ENCODE measurements around the gene VTA1.
"Not testable (repeated sequence)": the region's sequence is repeated elsewhere in the genome, so short reads cannot be mapped to it uniquely, and the experiment has no call there.

VTA1 gene

GRCh38 chr6:142156758-142157068 lies 9.7 kb downstream of the VTA1 start:
- H3K36me3 ChIP-seq; H3K4me1 ChIP-seq (ENCODE audit: control insufficient read depth in 1 of 2, insufficient read depth in 1 of 2, low read depth in 1 of 2, low read length in 1 of 2); H3K9me3 ChIP-seq; H3K27ac ChIP-seq; H3K4me3 ChIP-seq (ENCODE audit: low read depth in 1 of 2, low read length in 1 of 2); H3K27me3 ChIP-seq: not testable (repeated sequence)
- TF ChIP-seq CTCF (IDR thresholded peaks at IDR 0.05), result peak; percentile 0

DNA sequence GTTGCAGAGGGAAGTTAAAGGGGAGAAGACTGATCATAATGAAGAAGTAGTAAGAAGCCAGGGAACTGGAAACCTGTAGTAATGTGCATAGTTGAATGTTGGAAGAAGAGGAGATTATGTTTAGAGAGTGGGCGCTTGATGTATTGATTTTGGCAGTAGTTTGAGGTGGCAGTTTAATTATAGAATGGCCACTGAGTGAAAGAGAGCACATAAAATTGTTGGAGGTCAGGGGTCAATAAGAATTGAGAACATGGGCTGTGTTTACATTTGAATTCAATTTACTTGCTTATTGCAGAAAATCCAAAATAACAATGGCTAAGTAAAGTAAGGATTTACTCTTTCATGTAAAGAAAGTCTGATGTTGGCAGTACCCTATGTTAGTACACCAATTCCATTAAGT lies 15.7 kb downstream of the VTA1 start:
- peaks cover 18% of the 10 kb centered on the region for H3K36me3 ChIP-seq
- H3K27ac ChIP-seq, result no peak overlapping the region
- TF ChIP-seq CTCF (IDR thresholded peaks at IDR 0.05), result no peak
- H3K27me3 ChIP-seq, result no peaks in the 10 kb centered on the region
- H3K4me1 ChIP-seq (ENCODE audit: control insufficient read depth in 1 of 2, insufficient read depth in 1 of 2, low read depth in 1 of 2, low read length in 1 of 2), result no peaks in the 10 kb centered on the region
- no peak overlapping the region for H3K4me3 ChIP-seq (ENCODE audit: low read depth in 1 of 2, low read length in 1 of 2)
- no peaks in the 10 kb centered on the region for H3K9me3 ChIP-seq

DNA sequence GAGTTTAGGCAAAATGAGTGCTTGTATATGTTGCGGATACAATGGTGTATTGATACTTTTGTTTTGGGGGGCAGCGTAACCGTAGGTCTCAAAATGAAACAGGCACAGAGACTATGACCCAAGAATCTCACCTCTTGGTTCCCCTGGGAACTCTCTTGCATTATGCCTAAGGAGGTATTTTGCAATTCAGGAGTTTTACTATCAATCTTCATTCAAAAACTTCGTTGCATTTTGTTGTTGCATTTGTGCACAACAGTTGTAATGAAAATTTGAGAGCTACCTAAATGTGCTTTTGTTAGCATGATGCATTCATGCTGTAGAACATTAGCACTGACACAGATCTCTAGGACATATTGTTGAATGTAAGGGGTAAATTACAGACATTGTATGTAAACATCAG lies 18.2 kb downstream of the VTA1 start:
- Histone ChIP-seq H3K4me3 (ENCODE audit: low read depth in 1 of 2, low read length in 1 of 2) (no peak overlapping the region), H3K27ac (no peak overlapping the region), H3K36me3 (peaks cover 26% of the 10 kb centered on the region), H3K9me3 (no peaks in the 10 kb centered on the region), H3K27me3 (no peaks in the 10 kb centered on the region), H3K4me1 (ENCODE audit: control insufficient read depth in 1 of 2, insufficient read depth in 1 of 2, low read depth in 1 of 2, low read length in 1 of 2) (no peaks in the 10 kb centered on the region)
- no peak for TF ChIP-seq CTCF (IDR thresholded peaks at IDR 0.05)

- H3K27me3 ChIP-seq, result no peaks in the 10 kb centered on the region
- H3K27ac ChIP-seq, result no peak overlapping the region
- TF ChIP-seq CTCF (IDR thresholded peaks at IDR 0.05), result no peak
- H3K36me3 ChIP-seq, result peaks cover 39% of the 10 kb centered on the region
- H3K4me1 ChIP-seq (ENCODE audit: control insufficient read depth in 1 of 2, insufficient read depth in 1 of 2, low read depth in 1 of 2, low read length in 1 of 2), result peaks cover under 1 to 3% of the 10 kb centered on the region in 2 experiments
- no peaks in the 10 kb centered on the region for H3K9me3 ChIP-seq
- no peak overlapping the region for H3K4me3 ChIP-seq (ENCODE audit: low read depth in 1 of 2, low read length in 1 of 2)
These were observed 20.0 kb downstream of the VTA1 start for GRCh38 chr6:142167071-142167470.

DNA sequence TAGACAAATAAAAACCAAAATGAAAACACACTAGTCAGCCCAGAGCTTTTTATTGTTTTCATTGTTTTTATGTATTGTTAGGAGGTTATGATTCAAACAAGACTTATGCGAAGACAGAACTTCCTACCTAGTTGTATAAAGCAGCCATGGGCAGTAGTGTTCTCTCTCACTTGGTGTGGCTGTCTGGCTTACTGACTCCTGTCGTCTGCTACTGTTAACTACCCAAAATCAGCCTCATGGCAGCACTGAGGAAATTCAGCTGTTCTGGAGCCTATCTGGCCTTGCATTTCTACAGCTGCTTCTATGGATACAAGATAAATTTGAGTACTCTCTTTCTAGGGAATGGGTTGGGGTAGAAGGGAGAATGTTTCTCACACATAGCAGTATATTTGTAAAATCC lies 20.4 kb downstream of the VTA1 start:
- no peaks in the 10 kb centered on the region for H3K27me3 ChIP-seq
- H3K36me3 ChIP-seq, result peaks cover 39% of the 10 kb centered on the region
- no peaks in the 10 kb centered on the region for H3K9me3 ChIP-seq
- no peak overlapping the region for H3K4me3 ChIP-seq (ENCODE audit: low read depth in 1 of 2, low read length in 1 of 2)
- TF ChIP-seq CTCF (IDR thresholded peaks at IDR 0.05), result no peak
- H3K4me1 ChIP-seq (ENCODE audit: control insufficient read depth in 1 of 2, insufficient read depth in 1 of 2, low read depth in 1 of 2, low read length in 1 of 2), result peaks cover 4 to 7% of the 10 kb centered on the region in 2 experiments
- H3K27ac ChIP-seq, result no peak overlapping the region

GRCh38 chr6:142171351-142171750 lies 24.3 kb downstream of the VTA1 start:
- Histone ChIP-seq H3K36me3 (peaks cover 36% of the 10 kb centered on the region), H3K27me3 (no peaks in the 10 kb centered on the region)

More at GRCh38 chr6:142171351-142171750, 24.3 kb downstream of the VTA1 start:
- H3K4me3 ChIP-seq (ENCODE audit: low read depth in 1 of 2, low read length in 1 of 2), result no peak overlapping the region
- H3K4me1 ChIP-seq (ENCODE audit: control insufficient read depth in 1 of 2, insufficient read depth in 1 of 2, low read depth in 1 of 2, low read length in 1 of 2), result peaks cover 37 to 38% of the 10 kb centered on the region in 2 experiments
- no peak overlapping the region for H3K27ac ChIP-seq
- TF ChIP-seq CTCF (IDR thresholded peaks at IDR 0.05), result no peak
- no peaks in the 10 kb centered on the region for H3K9me3 ChIP-seq

Data from neutrophil (primary cell).